Neuronal stem cell (in vitro differentiated cells): ENCODE measurements around the gene GLI3. TPM values are rescaled to one million over a fixed set of nuclear protein-coding genes. Genes with fewer than 3 reads are reported as not detected.

ENCODE experiments used
- DNase-seq: peaks from one replicate; pipeline ENCODE4 v3.0.0-alpha.2; 2013; ENCODE audit warnings: low spot score
- H2AFZ ChIP-seq: one replicate; pipeline ENCODE4 v1.6.1; 2013; ENCODE audit warnings: mild to moderate bottlenecking, low read length, inconsistent platforms
- H2AK5ac ChIP-seq: 2 replicates; pipeline ENCODE4 v1.6.1; 2013; ENCODE audit warnings: low read depth, mild to moderate bottlenecking, inconsistent platforms, low read length, moderate library complexity, mixed read lengths
- H2BK120ac ChIP-seq: 2 replicates; pipeline ENCODE4 v1.6.1; 2013; ENCODE audit warnings: low read depth, mild to moderate bottlenecking, inconsistent platforms, low read length, moderate library complexity, mixed read lengths
- H2BK12ac ChIP-seq: one replicate; pipeline ENCODE4 v1.6.1; 2013; ENCODE audit warnings: low read length, inconsistent platforms
- H2BK15ac ChIP-seq: 2 replicates; pipeline ENCODE4 v1.6.1; 2013; ENCODE audit warnings: mild to moderate bottlenecking, low read length, inconsistent platforms, mixed read lengths
- H2BK5ac ChIP-seq: one replicate; pipeline ENCODE4 v1.6.1; 2013; ENCODE audit warnings: inconsistent platforms, mild to moderate bottlenecking, low read length, moderate library complexity
- H3K14ac ChIP-seq: one replicate; pipeline ENCODE4 v1.6.1; 2013; ENCODE audit warnings: low read length, inconsistent platforms
- H3K18ac ChIP-seq: 2 replicates; pipeline ENCODE4 v1.6.1; 2013; ENCODE audit warnings: low read length, inconsistent platforms
- H3K23ac ChIP-seq: 2 replicates; pipeline ENCODE4 v1.6.1; 2013; ENCODE audit warnings: low read depth, mild to moderate bottlenecking, mixed read lengths, low read length, inconsistent platforms; ENCODE audit not compliant: poor library complexity
- H3K27ac ChIP-seq: replicated peaks from 3 replicates; pipeline ENCODE4 v1.5.1; 2013; ENCODE audit warnings: low read length, inconsistent platforms
- H3K27me3 ChIP-seq, 3 experiments: 2 replicates each; pipeline ENCODE4 v1.6.1; 2013; ENCODE audit warnings: low read length in 3 of 3, mild to moderate bottlenecking in 2 of 3, inconsistent platforms in 1 of 3, low read depth in 1 of 3, mixed read lengths in 1 of 3, moderate library complexity in 1 of 3; ENCODE audit not compliant: control insufficient read depth in 3 of 3, insufficient read depth in 3 of 3
- H3K36me3 ChIP-seq, 2 donors: replicated peaks in 1 of 2; 2 replicates each; pipeline ENCODE4 v1.6.1; 2013; ENCODE audit warnings: low read length in 2 of 2; ENCODE audit not compliant: control insufficient read depth in 2 of 2, insufficient read depth in 2 of 2
- H3K4ac ChIP-seq: 2 replicates; pipeline ENCODE4 v1.6.1; 2013; ENCODE audit warnings: inconsistent platforms, mild to moderate bottlenecking, low read length, moderate library complexity
- H3K4me1 ChIP-seq, 2 donors: 1 replicate in 1 of 2; 2 replicates in 1 of 2; pipeline ENCODE4 v1.6.1; 2013; ENCODE audit warnings: low read length in 2 of 2, low read depth in 1 of 2; ENCODE audit not compliant: control insufficient read depth in 2 of 2, insufficient read depth in 1 of 2
- H3K4me2 ChIP-seq: one replicate; pipeline ENCODE4 v1.6.1; 2013; ENCODE audit warnings: mild to moderate bottlenecking, low read length, inconsistent platforms; ENCODE audit not compliant: insufficient read depth, poor library complexity, severe bottlenecking
- H3K4me3 ChIP-seq, 2 donors: 2 replicates each; pipeline ENCODE4 v1.5.1; 2013; ENCODE audit warnings: low read length in 2 of 2, mild to moderate bottlenecking in 2 of 2, inconsistent platforms in 1 of 2, moderate library complexity in 1 of 2
- H3K79me1 ChIP-seq: one replicate; pipeline ENCODE4 v1.6.1; 2013; ENCODE audit warnings: low read depth, mild to moderate bottlenecking, inconsistent platforms, low read length, moderate library complexity
- H3K9ac ChIP-seq: one replicate; pipeline ENCODE4 v1.6.1; 2013; ENCODE audit warnings: mild to moderate bottlenecking, low read depth, low read length, inconsistent platforms; ENCODE audit not compliant: poor library complexity
- H3K9me3 ChIP-seq, 2 donors: replicated peaks in 1 of 2; 2 replicates each; pipeline versions ENCODE3 to v1.6.1; 2013; ENCODE audit warnings: low read length in 2 of 2, mild to moderate bottlenecking in 2 of 2, inconsistent platforms in 1 of 2, low read depth in 1 of 2, mixed read lengths in 1 of 2, moderate library complexity in 1 of 2; ENCODE audit not compliant: control insufficient read depth in 2 of 2, insufficient read depth in 1 of 2
- H4K8ac ChIP-seq: one replicate; pipeline ENCODE4 v1.6.1; 2013; ENCODE audit warnings: low read depth, mild to moderate bottlenecking, inconsistent platforms, low read length, moderate library complexity
- H4K91ac ChIP-seq: one replicate; pipeline ENCODE4 v1.6.1; 2013; ENCODE audit warnings: low read length, low read depth, mild to moderate bottlenecking, inconsistent platforms; ENCODE audit not compliant: poor library complexity
- WGBS, 2 donors: extraction: QIAGEN DNeasy Blood & Tissue Kit; methylation state at CpG; one replicate each; pipeline ENCODE4 v1.1.7; 2013; ENCODE audit warnings: missing lambda C conversion rate in 2 of 2, mixed read lengths in 1 of 2; ENCODE audit not compliant: insufficient read length in 2 of 2, insufficient replicate concordance in 1 of 2; ENCODE audit errors: extremely low coverage in 2 of 2; 5-methylcytosine and 5-hydroxymethylcytosine counted together
- small RNA-seq: library from polyadenylated mRNA; stranded (forward); fragments of <200 nt; extraction: miRNeasy Mini kit (QIAGEN cat#:217004); gene quantifications from one replicate; pipeline ENCODE3, GENCODE V24; 2013; ENCODE audit not compliant: insufficient read depth

Gene GLI3

DNA sequence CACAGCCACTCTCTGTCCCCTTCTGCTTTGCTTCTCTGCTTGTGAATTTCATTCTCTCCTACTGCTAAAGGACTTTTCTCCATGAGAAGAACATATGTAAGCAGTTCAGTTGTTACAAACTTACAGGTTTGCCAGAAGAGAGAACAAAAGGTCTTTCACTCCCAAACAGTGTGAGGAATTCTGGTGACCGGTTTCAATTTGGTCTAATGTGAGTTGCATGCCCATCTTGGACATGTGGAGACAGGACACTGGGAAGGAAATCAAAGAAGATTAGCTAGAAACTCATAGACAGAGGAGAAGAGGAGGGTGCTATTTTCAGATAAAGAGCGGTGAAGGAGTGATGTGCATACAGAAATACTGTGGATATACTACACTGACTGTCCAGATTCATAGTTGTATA is 324.6 kb downstream of the GLI3 start:
- H3K4me3 ChIP-seq, result no peak overlapping the region
- no peak overlapping the region for H2BK12ac ChIP-seq
- no peak overlapping the region for H2BK15ac ChIP-seq
- peaks cover 0 to 2% of the 10 kb centered on the region in 2 donors for H3K4me1 ChIP-seq
- no peak overlapping the region for H3K9ac ChIP-seq
- peak overlapping the region; percentile 36 for H2AFZ ChIP-seq
- H4K91ac ChIP-seq, result no peak overlapping the region
- H4K8ac ChIP-seq, result no peak overlapping the region
- H3K4ac ChIP-seq, result no peak overlapping the region
- no peaks in the 10 kb centered on the region for H3K36me3 ChIP-seq
- no CpG with 5 or more reads among the region's 2 CpGs for WGBS, 2 donors
- DNase-seq, result no peak
- no peak overlapping the region for H3K18ac ChIP-seq
- no peak overlapping the region for H3K27ac ChIP-seq
- no peak overlapping the region for H3K4me2 ChIP-seq
- no peak overlapping the region for H2BK120ac ChIP-seq
- no peak overlapping the region for H2BK5ac ChIP-seq
- no peaks in the 10 kb centered on the region for H3K79me1 ChIP-seq
- no peak overlapping the region for H3K23ac ChIP-seq
- H3K14ac ChIP-seq, result no peak overlapping the region
- no peaks in the 10 kb centered on the region for H3K9me3 ChIP-seq
- no peak overlapping the region for H2AK5ac ChIP-seq
- H3K27me3 ChIP-seq, result no peaks in the 10 kb centered on the region

DNA sequence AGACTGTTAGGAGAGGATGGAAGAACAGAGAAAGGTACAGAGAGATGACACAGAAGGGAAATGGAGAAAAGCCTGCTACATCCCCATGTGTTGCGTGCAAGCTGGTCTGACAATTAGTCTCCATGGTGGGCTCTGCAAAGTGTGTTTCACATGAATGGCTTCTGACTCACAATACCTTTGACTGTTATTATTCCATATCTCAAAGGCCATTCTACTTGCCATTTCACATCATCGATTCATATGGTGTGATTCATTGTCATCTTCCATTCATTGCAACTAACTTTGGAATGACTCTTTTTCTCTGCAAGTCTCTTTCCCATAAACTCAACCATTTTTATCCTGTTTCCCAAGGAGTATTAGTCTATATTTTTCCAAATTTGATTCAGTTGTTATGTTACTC is 325.2 kb downstream of the GLI3 start:
- Histone ChIP-seq H3K36me3 (no peaks in the 10 kb centered on the region), H4K91ac (no peak overlapping the region), H3K4me3 (no peak overlapping the region), H2BK5ac (no peak overlapping the region), H2AK5ac (no peak overlapping the region), H3K79me1 (no peaks in the 10 kb centered on the region), H4K8ac (no peak overlapping the region), H3K9ac (no peak overlapping the region), H2BK15ac (no peak overlapping the region), H2AFZ (no peak overlapping the region), H3K4me2 (no peak overlapping the region), H3K4me1 (peaks cover 0 to 2% of the 10 kb centered on the region in 2 donors), H3K27ac (no peak overlapping the region), H3K14ac (no peak overlapping the region), H3K27me3 (no peaks in the 10 kb centered on the region), H3K9me3 (no peaks in the 10 kb centered on the region), H3K23ac (no peak overlapping the region), H2BK120ac (no peak overlapping the region), H3K4ac (no peak overlapping the region), H2BK12ac (no peak overlapping the region), H3K18ac (no peak overlapping the region)
- no peak for DNase-seq
- no CpG with 5 or more reads among the region's 2 CpGs for WGBS, 2 donors

Small RNA genes within 50 kb of the gene (small RNA-seq; reads per million reads assigned to genes)
- gene HMGN2P30, result not detected
